ENCODE measurements around the gene ATP1B1.
A peak's percentile ranks its signal among the peaks of the same experiment; 100 is the strongest.

DNA sequence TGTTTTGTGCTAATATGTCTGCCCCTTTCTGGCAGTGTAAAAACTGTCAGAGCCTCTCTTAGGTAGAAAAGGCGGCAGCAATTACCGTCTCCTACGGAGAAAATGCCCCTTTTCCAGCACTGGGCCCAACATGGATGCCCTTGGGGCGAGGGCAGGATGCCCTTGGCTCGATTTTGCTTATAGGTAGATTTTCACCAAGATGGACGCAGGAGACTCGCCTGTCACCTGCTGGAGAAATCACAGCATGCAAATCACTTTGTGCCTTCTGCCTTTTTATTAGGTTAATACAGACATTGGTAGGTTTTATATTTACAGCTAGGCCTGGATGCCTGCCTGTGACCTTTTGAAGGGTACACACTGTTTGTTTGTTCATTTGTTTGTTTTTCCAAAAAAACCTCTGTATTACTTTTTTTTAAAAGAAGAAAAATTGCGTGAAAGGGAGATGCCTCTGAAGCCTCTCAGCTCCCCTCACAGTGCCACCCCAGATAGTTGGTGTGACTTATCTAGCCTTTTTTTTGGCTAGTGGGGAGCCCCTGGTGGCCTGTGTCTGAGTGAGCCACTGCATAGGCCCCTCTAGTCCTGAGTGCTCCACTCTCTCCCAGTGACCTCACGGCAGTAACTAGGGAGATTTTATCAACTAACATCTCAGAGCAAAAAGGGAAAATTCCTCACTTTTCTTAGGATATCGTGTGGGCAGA, 2.5 kb downstream of the ATP1B1 start:
- peak; percentile 37; the same call in 1 of the 2 replicates for TF ChIP-seq CTCF (conservative IDR thresholded peaks at IDR 0.05; ENCODE audit: low read depth, low read length)
- TF ChIP-seq EZH2 (IDR thresholded peaks at IDR 0.05; ENCODE audit: borderline replicate concordance, low read depth, low read length, poor library complexity, severe bottlenecking) = no peak

Measured in A673 (cell line).